Right lung (tissue), 5 donors: ENCODE results near the gene KREMEN2. TPM values are rescaled to one million over a fixed set of nuclear protein-coding genes. Genes with fewer than 3 reads are reported as not detected.

Experiments
- DNase-seq, 2 donors: peaks; one replicate each; pipeline ENCODE4 v3.0.0-alpha.2; 2013
- polyA plus RNA-seq, 5 donors: library from polyadenylated mRNA; unstranded; fragments of 120-200 nt; gene quantifications; one replicate each; pipeline versions ENCODE4 v1.2.1 to v1.2.3, GENCODE V29; 2013; ENCODE audit warnings: inconsistent platforms in 1 of 5, low replicate concordance in 1 of 5; ENCODE audit not compliant: insufficient read length in 5 of 5, insufficient read depth in 1 of 5

The KREMEN2 gene
- polyA plus RNA-seq, 5 donors = 0.16 to 0.87 (median 0.26) TPM

- DNase-seq = peak; percentile 65 to 72
These were observed 13.4 kb downstream of the KREMEN2 start for GRCh38 chr16:2977440-2977839.

GRCh38 chr16:2979669-2980226 is 15.7 kb downstream of the KREMEN2 start:
- DNase-seq = no peak

- peak; percentile 91 for DNase-seq
These were observed 16.4 kb downstream of the KREMEN2 start, which contains the start of gene PKMYT1 for GRCh38 chr16:2980227-2981176. Gene PKMYT1, minus strand, starts transcription at chr16:2980446. Its CDS starts 789 bp downstream, at chr16:2979657.

- DNase-seq = no peak
These were observed 17.3 kb downstream of the KREMEN2 start for GRCh38 chr16:2981177-2981898.

GRCh38 chr16:2981899-2982250 is 17.8 kb downstream of the KREMEN2 start:
- no peak for DNase-seq

- no peak for DNase-seq
These were observed 18.3 kb downstream of the KREMEN2 start for GRCh38 chr16:2982402-2982801.

- DNase-seq = peak; percentile 65 to 73
These were observed 19.6 kb downstream of the KREMEN2 start for GRCh38 chr16:2983706-2984136.

GRCh38 chr16:2985462-2985861 is 21.4 kb downstream of the KREMEN2 start:
- DNase-seq = peak in 1 of 2 donors; percentile 68

GRCh38 chr16:2985893-2986355 is 21.8 kb downstream of the KREMEN2 start:
- DNase-seq = no peak

GRCh38 chr16:2986623-2987188 is 22.6 kb downstream of the KREMEN2 start:
- DNase-seq = no peak

- DNase-seq = no peak
These were observed 23.2 kb downstream of the KREMEN2 start for GRCh38 chr16:2987286-2987685.

- DNase-seq = peak; percentile 70 to 71
These were observed 23.8 kb downstream of the KREMEN2 start for GRCh38 chr16:2987833-2988232.

- no peak for DNase-seq
These were observed 24.6 kb downstream of the KREMEN2 start for GRCh38 chr16:2988590-2989099.

- DNase-seq = no peak
These were observed 26.8 kb downstream of the KREMEN2 start for GRCh38 chr16:2990891-2991290.

GRCh38 chr16:2991566-2992261 is 27.6 kb downstream of the KREMEN2 start:
- DNase-seq = no peak

- no peak for DNase-seq
These were observed 28.5 kb downstream of the KREMEN2 start for GRCh38 chr16:2992383-2993081.

GRCh38 chr16:2996298-2996697 is 32.2 kb downstream of the KREMEN2 start:
- no peak for DNase-seq

- no peak for DNase-seq
These were observed 35.9 kb downstream of the KREMEN2 start for GRCh38 chr16:2999929-3000328.

GRCh38 chr16:3000540-3000939 is 36.5 kb downstream of the KREMEN2 start:
- DNase-seq = no peak

- DNase-seq = no peak
These were observed 37.2 kb downstream of the KREMEN2 start for GRCh38 chr16:3001316-3001715.
